Endothelial cell of umbilical vein (primary cell): ENCODE results near the gene FARP1. TPM values are rescaled to one million over a fixed set of nuclear protein-coding genes. Genes with fewer than 3 reads are reported as not detected.

Experiments
- BruUV-seq: library from RNA; stranded (reverse); fragments of 400-500 nt; replicated peaks from 2 replicates; lab custom pipeline; 2021; lab: Mats Ljungman, UMichigan
- CTCF ChIA-PET: fragments of 300-600, 350-600 bp; sonication (Branson Sonifier 250); formaldehyde crosslinking; loops from one replicate; lab custom pipeline; 2021; ENCODE audit warnings: antibody characterized with exemption, inconsistent platforms; lab: Charles Lee
- POLR2A ChIA-PET: fragments of 300-600, 350-600 bp; sonication (Branson Sonifier 250); formaldehyde crosslinking; loops from one replicate; lab custom pipeline; 2021; ENCODE audit warnings: antibody characterized with exemption, inconsistent platforms; lab: Charles Lee
- DNase-seq: peaks from one replicate; pipeline ENCODE4 v3.0.0-alpha.2; 2011; ENCODE audit warnings: low read depth, low spot score
- FAIRE-seq: peaks from 2 replicates; lab custom pipeline; 2011; peaks lifted over from hg19 to GRCh38; lab: Jason Lieb, UNC
- H2AFZ ChIP-seq: 2 replicates; pipeline ENCODE4 v1.6.0; 2012; ENCODE audit warnings: low read depth, low read length, control low read depth, inconsistent platforms
- H3K27ac ChIP-seq: 2 replicates; pipeline ENCODE4 v1.5.1; 2011; ENCODE audit warnings: low read depth, mild to moderate bottlenecking, control low read depth, low read length, moderate library complexity; ENCODE audit not compliant: insufficient read depth
- H3K27me3 ChIP-seq, 2 experiments: 2 replicates each; pipeline versions ENCODE4 v1.6.0 to v1.6.1; 2011; ENCODE audit warnings: low read length in 2 of 2, mixed read lengths in 1 of 2; ENCODE audit not compliant: control insufficient read depth in 2 of 2, insufficient read depth in 2 of 2
- H3K36me3 ChIP-seq, 2 experiments: 2 replicates in 1 of 2; 3 replicates in 1 of 2; pipeline ENCODE4 v1.5.1; 2011; ENCODE audit warnings: low read length in 2 of 2, mild to moderate bottlenecking in 1 of 2, moderate library complexity in 1 of 2; ENCODE audit not compliant: control insufficient read depth in 2 of 2, insufficient read depth in 2 of 2; ENCODE audit errors: extremely low read depth in 1 of 2
- H3K4me1 ChIP-seq: 3 replicates; pipeline ENCODE4 v1.5.1; 2011; ENCODE audit warnings: mild to moderate bottlenecking, low read length; ENCODE audit not compliant: control insufficient read depth, insufficient read depth; ENCODE audit errors: extremely low read depth
- H3K4me2 ChIP-seq: 2 replicates; pipeline ENCODE4 v1.6.1; 2011; ENCODE audit warnings: low read length, control low read depth, mixed read lengths; ENCODE audit not compliant: insufficient read depth
- H3K4me3 ChIP-seq, 3 experiments: fragments of 200-600 bp in 1 of 3; sonication (generic), shearing (Covaris generic) in 1 of 3; replicated peaks in 1 of 3; 2 replicates each; pipeline ENCODE4 v1.5.1; 2011 to 2016; ENCODE audit warnings: control low read depth in 3 of 3, low read length in 3 of 3, mild to moderate bottlenecking in 2 of 3, inconsistent platforms in 1 of 3, low read depth in 1 of 3, moderate library complexity in 1 of 3; ENCODE audit not compliant: insufficient read depth in 1 of 3
- H3K79me2 ChIP-seq: 2 replicates; pipeline ENCODE4 v1.6.0; 2012; ENCODE audit warnings: low read length, inconsistent platforms; ENCODE audit not compliant: control insufficient read depth, insufficient read depth
- H3K9ac ChIP-seq: replicated peaks from 2 replicates; pipeline ENCODE3; 2011; ENCODE audit warnings: low read length, control low read depth; ENCODE audit not compliant: insufficient read depth; ENCODE audit errors: extremely low read depth
- H3K9me1 ChIP-seq: replicated peaks from 3 replicates; pipeline ENCODE4 v1.6.0; 2011; ENCODE audit warnings: mild to moderate bottlenecking, low read length; ENCODE audit not compliant: control insufficient read depth, insufficient read depth; ENCODE audit errors: extremely low read depth
- H3K9me3 ChIP-seq: replicated peaks from 2 replicates; pipeline ENCODE4 v1.5.1; 2012; ENCODE audit warnings: low read length, inconsistent platforms; ENCODE audit not compliant: control insufficient read depth, insufficient read depth
- H4K20me1 ChIP-seq: replicated peaks from 2 replicates; pipeline ENCODE3; 2011; ENCODE audit warnings: mild to moderate bottlenecking, low read length; ENCODE audit not compliant: control insufficient read depth, insufficient read depth; ENCODE audit errors: extremely low read depth
- EZH2 ChIP-seq: IDR thresholded peaks from 2 replicates; pipeline ENCODE4 v1.6.1; 2012; ENCODE audit warnings: borderline replicate concordance, low read depth, mild to moderate bottlenecking, moderate library complexity, low read length, inconsistent platforms; ENCODE audit not compliant: severe bottlenecking
- FOS ChIP-seq: IDR thresholded peaks from 2 replicates; pipeline ENCODE4 v1.6.1; 2011; ENCODE audit warnings: mild to moderate bottlenecking, low read length, moderate library complexity, borderline replicate concordance; ENCODE audit not compliant: insufficient read depth
- GATA2 ChIP-seq: IDR thresholded peaks from 2 replicates; pipeline ENCODE4 v1.7.0; 2011; ENCODE audit warnings: low read depth, mild to moderate bottlenecking, moderate library complexity, mixed read lengths, low read length; ENCODE audit not compliant: insufficient read length, insufficient read depth
- JUN ChIP-seq: IDR thresholded peaks from 2 replicates; pipeline ENCODE4 v1.6.1; 2011; ENCODE audit warnings: borderline replicate concordance, low read depth; ENCODE audit not compliant: insufficient read length, insufficient read depth
- MYC ChIP-seq: IDR thresholded peaks from one replicate; pipeline ENCODE4 v1.6.1; 2011; ENCODE audit warnings: mild to moderate bottlenecking, low read depth, low read length
- POLR2A ChIP-seq: IDR thresholded peaks from 2 replicates; pipeline ENCODE4 v1.6.1; 2012; ENCODE audit warnings: low read depth, mild to moderate bottlenecking, control low read depth, low read length
- POLR2AphosphoS5 ChIP-seq: IDR thresholded peaks from 2 replicates; pipeline ENCODE4 v1.6.1; 2012; ENCODE audit warnings: low read depth, mild to moderate bottlenecking, control low read depth, low read length, moderate library complexity; ENCODE audit not compliant: insufficient read depth
- dilution Hi-C: fragments of 300-500 bp; cut with MboI; formaldehyde crosslinking; loops from one replicate; pipeline ENCODE4 v1.15.0; 2019; ENCODE audit warnings: low sequenced_read_pairs; ENCODE audit not compliant: extremely low pct_ligation_motif_present
- intact Hi-C: fragments of 100-400 bp; cut with micrococcal nuclease; formaldehyde crosslinking; loops from one replicate; pipeline ENCODE4 v1.10.0; 2022
- polyA plus RNA-seq, 4 experiments: library from polyadenylated mRNA; depleted of rRNA in 3 of 4; stranded (reverse) in 3 of 4; unstranded in 1 of 4; fragments of >200 nt; gene quantifications; 2 replicates each; pipeline versions ENCODE4 v1.2.1 to v1.2.3, GENCODE V29; 2011 to 2012; ENCODE audit warnings: missing spikeins in 1 of 4
- total RNA-seq: library from RNA; stranded (reverse); gene quantifications from 2 replicates; pipeline ENCODE4 v1.2.3, GENCODE V29; 2021
- TF ChIP-seq, protein P1 (sequence below): IDR thresholded peaks from 2 replicates; pipeline ENCODE4 v1.6.1; 2011; ENCODE audit not compliant: insufficient read depth, insufficient read length
- TF ChIP-seq, protein P2 (sequence below), 2 donors: IDR thresholded peaks; 1 replicate in 1 of 2; 2 replicates in 1 of 2; pipeline ENCODE4 v1.5.1; 2011; ENCODE audit warnings: low read length in 2 of 2, mild to moderate bottlenecking in 2 of 2, moderate library complexity in 2 of 2, control low read depth in 1 of 2, inconsistent platforms in 1 of 2, low read depth in 1 of 2; ENCODE audit not compliant: insufficient read depth in 1 of 2; ENCODE audit errors: extremely low read depth in 1 of 2

The FARP1 gene
- total and polyA plus RNA-seq, 2 donors (not counting 3 experiments of a cell fraction or from before 2014, with no cell fraction given) = 19.0 to 77.7 TPM

DNA sequence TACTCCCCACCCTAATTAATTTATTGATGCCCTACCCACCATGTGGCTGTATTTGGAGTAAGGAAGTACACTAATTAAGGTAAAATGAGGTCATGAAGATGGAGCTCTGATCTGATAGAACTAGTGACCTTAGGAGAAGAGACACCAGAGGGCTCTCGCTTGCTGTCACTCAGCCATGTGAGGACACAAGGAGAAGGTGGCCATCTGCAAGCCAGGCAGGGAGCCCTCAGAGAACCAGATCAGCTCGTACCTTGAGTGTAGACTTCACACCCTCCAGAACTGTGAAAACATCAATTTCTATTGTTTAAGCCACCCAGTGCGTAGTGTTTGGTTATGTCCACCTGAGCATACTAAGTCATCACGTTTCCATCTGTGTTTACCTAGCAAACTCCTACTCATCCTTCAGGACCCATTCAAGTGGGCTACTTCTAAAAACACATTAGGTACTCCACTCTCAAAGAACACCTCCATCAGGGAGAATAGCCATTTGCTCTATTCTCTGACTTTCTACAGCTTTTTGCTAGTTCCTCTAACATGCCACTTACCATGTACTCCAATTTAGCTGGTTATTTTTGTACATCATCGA, 191.8 kb downstream of the FARP1 start:
- no peak overlapping the region for H3K4me3 ChIP-seq
- DNase-seq (no peak), FAIRE-seq (no peak)
- H3K36me3 ChIP-seq = no peaks in the 10 kb centered on the region
- intact Hi-C loops = no loop called here
- no peaks in the 10 kb centered on the region for H4K20me1 ChIP-seq
- no peaks in the 10 kb centered on the region for H3K4me1 ChIP-seq
- no peak overlapping the region for H3K27ac ChIP-seq
- no peak overlapping the region for H3K4me2 ChIP-seq
- TF ChIP-seq JUN (no peak), POLR2A (no peak), POLR2AphosphoS5 (no peak), MYC (no peak), GATA2 (no peak), FOS (no peak), EZH2 (no peak)
- TF ChIP-seq, protein P1, sequence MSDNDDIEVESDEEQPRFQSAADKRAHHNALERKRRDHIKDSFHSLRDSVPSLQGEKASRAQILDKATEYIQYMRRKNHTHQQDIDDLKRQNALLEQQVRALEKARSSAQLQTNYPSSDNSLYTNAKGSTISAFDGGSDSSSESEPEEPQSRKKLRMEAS = no peak
- TF ChIP-seq, protein P2, sequence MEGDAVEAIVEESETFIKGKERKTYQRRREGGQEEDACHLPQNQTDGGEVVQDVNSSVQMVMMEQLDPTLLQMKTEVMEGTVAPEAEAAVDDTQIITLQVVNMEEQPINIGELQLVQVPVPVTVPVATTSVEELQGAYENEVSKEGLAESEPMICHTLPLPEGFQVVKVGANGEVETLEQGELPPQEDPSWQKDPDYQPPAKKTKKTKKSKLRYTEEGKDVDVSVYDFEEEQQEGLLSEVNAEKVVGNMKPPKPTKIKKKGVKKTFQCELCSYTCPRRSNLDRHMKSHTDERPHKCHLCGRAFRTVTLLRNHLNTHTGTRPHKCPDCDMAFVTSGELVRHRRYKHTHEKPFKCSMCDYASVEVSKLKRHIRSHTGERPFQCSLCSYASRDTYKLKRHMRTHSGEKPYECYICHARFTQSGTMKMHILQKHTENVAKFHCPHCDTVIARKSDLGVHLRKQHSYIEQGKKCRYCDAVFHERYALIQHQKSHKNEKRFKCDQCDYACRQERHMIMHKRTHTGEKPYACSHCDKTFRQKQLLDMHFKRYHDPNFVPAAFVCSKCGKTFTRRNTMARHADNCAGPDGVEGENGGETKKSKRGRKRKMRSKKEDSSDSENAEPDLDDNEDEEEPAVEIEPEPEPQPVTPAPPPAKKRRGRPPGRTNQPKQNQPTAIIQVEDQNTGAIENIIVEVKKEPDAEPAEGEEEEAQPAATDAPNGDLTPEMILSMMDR (IDR thresholded peaks at IDR 0.05; ENCODE audit: extremely low read depth in 1 of 2, insufficient read depth in 1 of 2, low read depth in 1 of 2, low read length in 2 of 2) = no peak
- BruUV-seq = no TSS peak
- no peaks in the 10 kb centered on the region for H3K79me2 ChIP-seq
- no peaks in the 10 kb centered on the region for H3K9me1 ChIP-seq
- H3K27me3 ChIP-seq = no peaks in the 10 kb centered on the region
- no peak overlapping the region for H3K9ac ChIP-seq
- POLR2A ChIA-PET = no interaction called here
- H2AFZ ChIP-seq = no peak overlapping the region
- CTCF ChIA-PET = interaction anchor here (1.6 kb wide), 1 partner anchor 12 kb away, joined by 4 read pairs; no protein-coding TSS in a partner anchor
- dilution Hi-C loops = no loop called here
- H3K9me3 ChIP-seq = no peaks in the 10 kb centered on the region
